HFF-Myc (cell line): ENCODE measurements around the gene CIAO2B.
"Not testable (repeated sequence)": the region's sequence is repeated elsewhere in the genome, so short reads cannot be mapped to it uniquely, and the experiment has no call there.

Experiments used
- DNase-seq: peaks from one replicate; pipeline ENCODE4 v3.0.0-alpha.2; 2011; ENCODE audit warnings: low read depth; ENCODE audit errors: extremely low read depth
- H3K4me3 ChIP-seq: replicated peaks from 2 replicates; pipeline ENCODE4 v1.5.1; 2011; ENCODE audit warnings: low read depth, mild to moderate bottlenecking, control low read depth, low read length
- TF ChIP-seq, protein P1 (sequence below): IDR thresholded peaks from 2 replicates; pipeline ENCODE4 v1.5.1; 2012; ENCODE audit warnings: mild to moderate bottlenecking, low read depth, low read length, control low read depth; ENCODE audit errors: missing control alignments

The CIAO2B gene

DNA sequence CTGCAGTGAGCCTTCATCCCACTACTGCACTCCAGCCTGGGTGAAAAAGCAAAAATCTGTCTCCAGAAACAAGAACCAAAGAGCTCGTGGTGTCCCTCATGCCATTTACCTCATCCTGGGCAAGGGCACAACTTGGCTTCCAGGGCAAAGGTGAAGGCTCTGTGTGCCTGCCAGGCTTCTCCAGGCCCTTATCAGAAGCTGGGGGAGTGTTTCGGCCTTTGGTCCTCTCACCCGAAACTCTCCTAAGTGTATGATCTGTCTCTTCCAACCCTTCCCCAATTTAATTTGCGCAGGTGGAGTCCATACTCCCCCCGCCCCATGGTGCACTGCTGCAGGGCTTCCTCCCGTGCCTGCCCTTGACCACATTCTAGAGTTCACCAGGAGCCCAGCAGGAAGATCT lies 2.3 kb upstream of the CIAO2B start:
- H3K4me3 ChIP-seq, result peak overlapping the region; percentile 94
- TF ChIP-seq, protein P1, sequence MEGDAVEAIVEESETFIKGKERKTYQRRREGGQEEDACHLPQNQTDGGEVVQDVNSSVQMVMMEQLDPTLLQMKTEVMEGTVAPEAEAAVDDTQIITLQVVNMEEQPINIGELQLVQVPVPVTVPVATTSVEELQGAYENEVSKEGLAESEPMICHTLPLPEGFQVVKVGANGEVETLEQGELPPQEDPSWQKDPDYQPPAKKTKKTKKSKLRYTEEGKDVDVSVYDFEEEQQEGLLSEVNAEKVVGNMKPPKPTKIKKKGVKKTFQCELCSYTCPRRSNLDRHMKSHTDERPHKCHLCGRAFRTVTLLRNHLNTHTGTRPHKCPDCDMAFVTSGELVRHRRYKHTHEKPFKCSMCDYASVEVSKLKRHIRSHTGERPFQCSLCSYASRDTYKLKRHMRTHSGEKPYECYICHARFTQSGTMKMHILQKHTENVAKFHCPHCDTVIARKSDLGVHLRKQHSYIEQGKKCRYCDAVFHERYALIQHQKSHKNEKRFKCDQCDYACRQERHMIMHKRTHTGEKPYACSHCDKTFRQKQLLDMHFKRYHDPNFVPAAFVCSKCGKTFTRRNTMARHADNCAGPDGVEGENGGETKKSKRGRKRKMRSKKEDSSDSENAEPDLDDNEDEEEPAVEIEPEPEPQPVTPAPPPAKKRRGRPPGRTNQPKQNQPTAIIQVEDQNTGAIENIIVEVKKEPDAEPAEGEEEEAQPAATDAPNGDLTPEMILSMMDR, result no peak
- DNase-seq, result no peak

DNA sequence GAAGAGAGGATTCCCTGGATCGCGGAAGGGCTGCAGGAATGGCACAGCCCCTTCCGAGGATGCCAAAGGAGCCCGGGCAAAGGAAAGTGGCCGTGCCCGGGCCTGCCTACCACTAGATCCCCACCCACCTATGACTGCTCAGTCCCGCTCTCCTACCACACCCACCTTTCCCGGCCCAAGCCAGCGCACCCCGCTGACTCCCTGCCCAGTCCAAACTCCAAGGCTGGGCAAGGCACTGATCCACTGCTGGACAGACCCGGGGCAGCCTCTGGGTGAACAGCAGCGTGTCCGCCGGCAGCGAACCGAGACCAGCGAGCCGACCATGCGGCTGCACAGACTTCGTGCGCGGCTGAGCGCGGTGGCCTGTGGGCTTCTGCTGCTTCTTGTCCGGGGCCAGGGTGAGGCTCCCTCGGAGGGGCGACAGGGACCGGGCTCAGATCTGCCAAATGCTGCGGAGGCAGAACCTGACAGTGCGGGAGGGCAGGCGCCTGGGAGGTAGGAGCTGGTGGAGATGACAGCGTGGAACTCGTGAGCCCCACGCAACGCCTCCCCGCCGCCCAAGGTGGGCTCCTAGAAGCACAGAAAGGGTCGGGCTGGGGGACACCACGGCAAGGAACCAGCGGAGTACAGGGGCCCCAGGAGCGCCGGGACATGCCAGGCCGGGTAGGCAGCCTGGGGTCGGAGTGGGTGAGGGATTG lies 1.3 kb upstream of the CIAO2B start, which contains the start of gene CES2:
Gene CES2 (plus strand): TSS at position 203 of the 698 bp plus-strand sequence. CDS start 120 bp downstream, at position 323.
- peak within 1 kb of the TSS; percentile 94 for H3K4me3 ChIP-seq
- DNase-seq, result no peak
- TF ChIP-seq, protein P1, result no peak

- DNase-seq, result not testable (repeated sequence)
- peak overlapping the region; percentile 94 for H3K4me3 ChIP-seq
Measured at GRCh38 chr16:66934839-66935313, 674 bp upstream of the CIAO2B start.

DNA sequence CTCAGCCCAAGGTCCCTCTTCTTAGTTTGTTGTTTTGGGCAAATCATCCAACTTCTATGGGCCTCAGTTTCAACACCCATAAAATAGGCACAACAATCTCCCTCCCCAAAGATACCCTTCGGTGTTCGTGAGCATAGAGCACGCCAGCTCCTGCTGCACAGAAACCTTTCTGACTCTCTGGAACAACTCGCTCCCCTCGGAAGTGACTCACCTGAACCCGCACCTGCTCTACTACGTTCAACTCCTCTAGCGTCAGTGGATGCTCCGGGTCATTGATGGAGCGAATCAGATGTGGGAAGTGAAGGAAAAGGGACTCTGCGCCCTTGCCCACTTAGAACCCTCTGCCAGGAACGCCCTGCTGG lies 445 bp downstream of the CIAO2B start:
- no peak for DNase-seq

DNA sequence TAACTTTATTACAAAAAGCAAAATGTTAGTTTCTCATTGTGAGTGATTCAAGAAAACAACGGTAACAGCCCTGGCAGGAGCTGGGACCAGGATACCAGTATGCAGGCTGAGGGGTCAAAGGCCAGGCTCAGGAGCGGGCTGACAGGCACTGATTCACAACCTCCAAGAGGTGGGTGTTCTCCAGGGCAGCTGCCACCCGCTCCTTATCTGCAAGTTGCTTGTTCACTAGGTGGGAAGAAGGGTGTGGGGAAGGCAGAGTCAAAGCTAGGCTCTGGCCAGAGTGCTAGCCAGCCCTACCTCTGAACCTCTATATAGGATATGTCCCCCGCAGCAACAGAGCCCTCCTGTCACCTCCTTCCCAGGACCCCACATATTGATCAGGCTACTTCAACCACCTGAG lies 2.1 kb downstream of the CIAO2B start:
- TF ChIP-seq, protein P1, result no peak

More for the DNA sequence above, 445 bp downstream of the CIAO2B start:
- TF ChIP-seq, protein P1, result no peak
- peak overlapping the region; percentile 94 for H3K4me3 ChIP-seq

DNA sequence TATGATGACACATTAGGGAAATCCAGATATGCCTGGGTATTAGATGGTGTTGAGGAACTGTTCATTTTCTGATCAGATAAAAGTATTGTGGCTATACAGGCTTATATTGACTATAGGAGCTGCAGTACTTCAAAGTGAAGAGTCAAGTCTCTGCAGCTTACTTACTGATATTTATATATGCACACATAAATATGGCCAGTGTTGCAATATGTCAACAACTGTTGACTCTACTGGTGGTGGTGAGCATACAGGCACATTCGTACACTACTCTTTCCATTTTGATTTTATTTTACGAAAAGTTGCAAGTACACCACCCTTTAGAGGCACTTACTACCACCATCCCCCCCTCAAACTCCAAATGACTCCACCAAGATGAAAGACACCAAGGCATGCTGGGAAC lies 2.5 kb downstream of the CIAO2B start:
- no peak overlapping the region for H3K4me3 ChIP-seq
- DNase-seq, result no peak
- TF ChIP-seq, protein P1, result no peak

More for the DNA sequence above, 2.1 kb downstream of the CIAO2B start:
- no peak overlapping the region for H3K4me3 ChIP-seq
- no peak for DNase-seq

GRCh38 chr16:66930189-66930588 lies 4.0 kb downstream of the CIAO2B start:
- H3K4me3 ChIP-seq, result no peak overlapping the region
- no peak for DNase-seq
- TF ChIP-seq, protein P1, result no peak
